Astrocyte (in vitro differentiated cells and primary cell): ENCODE results near the gene HMHB1.

Source experiments
- EZH2 ChIP-seq: IDR thresholded peaks from 2 replicates; pipeline ENCODE4 v1.6.1; 2012; ENCODE audit warnings: mild to moderate bottlenecking, low read length, inconsistent platforms; ENCODE audit not compliant: insufficient read depth
- TF ChIP-seq, protein P1 (sequence below): IDR thresholded peaks from 2 replicates; pipeline ENCODE4 v1.5.1; 2011; ENCODE audit warnings: low read depth, mild to moderate bottlenecking, inconsistent platforms, low read length, moderate library complexity; ENCODE audit not compliant: insufficient read depth

DNA sequence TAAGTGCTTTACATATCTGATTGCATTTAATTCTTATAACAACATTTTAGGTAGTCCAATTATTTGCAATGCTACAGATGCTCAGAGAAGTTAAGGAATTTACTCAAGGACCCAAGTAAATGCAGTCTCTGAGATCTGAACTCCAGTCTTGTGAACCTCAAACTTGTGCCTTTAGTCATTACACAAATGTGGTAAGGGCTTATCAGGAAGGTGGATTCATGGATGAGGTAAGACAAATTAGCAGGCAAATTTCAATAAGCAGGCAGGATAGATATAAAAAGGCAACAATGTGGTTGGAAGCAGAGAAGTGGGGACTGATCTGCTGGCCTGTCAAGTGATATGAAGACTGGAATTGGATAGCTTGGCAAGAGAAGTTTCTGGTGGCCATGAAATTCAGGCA is 29.5 kb downstream of the HMHB1 start:
- TF ChIP-seq, protein P1, sequence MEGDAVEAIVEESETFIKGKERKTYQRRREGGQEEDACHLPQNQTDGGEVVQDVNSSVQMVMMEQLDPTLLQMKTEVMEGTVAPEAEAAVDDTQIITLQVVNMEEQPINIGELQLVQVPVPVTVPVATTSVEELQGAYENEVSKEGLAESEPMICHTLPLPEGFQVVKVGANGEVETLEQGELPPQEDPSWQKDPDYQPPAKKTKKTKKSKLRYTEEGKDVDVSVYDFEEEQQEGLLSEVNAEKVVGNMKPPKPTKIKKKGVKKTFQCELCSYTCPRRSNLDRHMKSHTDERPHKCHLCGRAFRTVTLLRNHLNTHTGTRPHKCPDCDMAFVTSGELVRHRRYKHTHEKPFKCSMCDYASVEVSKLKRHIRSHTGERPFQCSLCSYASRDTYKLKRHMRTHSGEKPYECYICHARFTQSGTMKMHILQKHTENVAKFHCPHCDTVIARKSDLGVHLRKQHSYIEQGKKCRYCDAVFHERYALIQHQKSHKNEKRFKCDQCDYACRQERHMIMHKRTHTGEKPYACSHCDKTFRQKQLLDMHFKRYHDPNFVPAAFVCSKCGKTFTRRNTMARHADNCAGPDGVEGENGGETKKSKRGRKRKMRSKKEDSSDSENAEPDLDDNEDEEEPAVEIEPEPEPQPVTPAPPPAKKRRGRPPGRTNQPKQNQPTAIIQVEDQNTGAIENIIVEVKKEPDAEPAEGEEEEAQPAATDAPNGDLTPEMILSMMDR: no peak
- TF ChIP-seq EZH2: no peak
